GM21576 (cell line): ENCODE results near the gene SMIM17.

Experiments used
- ATAC-seq: cut with Tn5 transposase; IDR thresholded peaks from one replicate; pipeline ENCODE4 v1.9.1; 2021; ENCODE audit warnings: mild to moderate bottlenecking, moderate library complexity; ENCODE audit not compliant: unreplicated experiment

The SMIM17 gene

GRCh38 chr19:56642711-56643459 is at the start of gene SMIM17:
TSS of gene SMIM17 (plus strand) at chr19:56643159. CDS start at chr19:56645668, 2,509 bp downstream.
- no peak for ATAC-seq

GRCh38 chr19:56594446-56594782 is 48.5 kb upstream of the SMIM17 start:
- ATAC-seq: no peak

DNA sequence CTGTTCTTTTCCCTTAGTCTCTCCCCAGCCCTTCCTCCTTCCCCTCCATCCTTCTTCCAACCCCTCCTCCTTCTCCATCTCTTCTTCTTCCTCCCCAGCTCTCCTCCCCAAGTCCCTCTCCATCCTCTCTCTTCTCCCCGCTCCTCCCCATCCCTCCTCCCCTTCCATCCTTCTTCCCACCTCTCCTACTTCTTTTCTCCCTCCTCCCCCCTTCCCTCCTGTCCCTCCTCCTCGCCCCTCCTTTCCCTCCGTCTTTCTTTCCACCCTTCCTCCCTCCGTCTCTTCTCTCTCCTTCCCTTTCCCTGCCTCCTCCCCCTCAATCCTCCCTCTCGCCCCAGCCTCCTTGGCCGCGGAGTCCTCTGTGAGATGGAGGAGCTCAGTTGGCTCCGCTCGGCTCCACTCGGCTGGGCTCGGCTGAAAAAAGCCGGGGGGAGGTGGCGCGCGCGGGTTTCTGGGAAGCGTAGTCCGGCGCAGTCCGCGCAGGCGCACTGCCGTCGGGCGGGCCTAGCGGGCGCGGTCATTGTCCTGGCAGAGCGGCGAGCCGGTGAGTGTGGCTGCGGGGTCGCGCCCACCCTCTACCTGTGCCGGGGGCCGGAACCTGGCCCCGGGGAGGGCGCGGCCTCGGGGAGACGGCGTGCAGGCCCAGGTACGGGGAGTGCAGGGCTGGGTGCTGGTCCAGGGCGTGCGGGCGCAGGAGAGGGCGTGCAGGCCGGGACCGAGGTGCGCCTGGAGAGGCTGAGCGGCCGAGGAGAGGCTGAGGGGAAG is 48.0 kb upstream of the SMIM17 start, which contains the start of gene ZNF71:
TSS of gene ZNF71 (plus strand) at position 520 of the 765 bp plus-strand sequence. CDS start 6,257 bp downstream, outside the sequence.
- ATAC-seq: peak; percentile 84

DNA sequence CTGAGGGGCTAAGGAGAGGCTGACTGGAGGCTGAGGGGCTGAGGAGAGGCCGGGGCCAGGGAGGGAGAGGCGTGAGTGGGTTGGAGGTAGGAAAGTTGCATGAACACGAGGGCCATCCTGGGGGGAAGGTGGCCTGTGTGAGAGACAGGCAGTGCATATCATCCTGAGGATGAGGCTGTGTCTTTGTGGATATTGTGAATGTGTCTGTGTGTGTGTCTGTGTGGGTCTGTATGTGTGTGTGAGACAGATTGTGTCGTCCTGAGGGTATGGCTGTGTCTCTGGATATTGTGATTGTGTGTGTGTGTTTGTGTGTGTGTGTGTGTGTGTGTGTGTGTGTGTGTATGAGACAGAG is 47.4 kb upstream of the SMIM17 start:
- peak; percentile 17 for ATAC-seq

DNA sequence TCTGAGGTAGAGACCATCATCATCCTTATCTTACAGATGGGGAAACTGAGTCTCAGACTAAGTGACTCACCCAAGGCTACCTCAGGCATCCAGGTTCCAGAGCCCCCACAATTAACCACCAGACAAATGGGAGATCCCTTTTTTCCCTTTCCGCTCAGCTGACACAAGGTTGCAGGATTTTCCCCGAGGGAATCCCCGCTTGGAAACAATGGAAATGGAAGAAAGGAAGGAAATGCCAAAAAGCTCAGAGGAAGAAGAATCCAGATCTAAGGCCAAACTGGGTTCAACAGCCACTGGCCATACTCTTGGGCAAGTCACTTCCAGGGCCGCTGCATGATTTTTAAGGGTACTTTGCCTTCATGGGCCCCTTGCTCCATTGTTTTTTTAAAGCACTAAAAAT is 46.3 kb upstream of the SMIM17 start:
- ATAC-seq: no peak

GRCh38 chr19:56597696-56598095 is 45.3 kb upstream of the SMIM17 start:
- ATAC-seq: no peak

DNA sequence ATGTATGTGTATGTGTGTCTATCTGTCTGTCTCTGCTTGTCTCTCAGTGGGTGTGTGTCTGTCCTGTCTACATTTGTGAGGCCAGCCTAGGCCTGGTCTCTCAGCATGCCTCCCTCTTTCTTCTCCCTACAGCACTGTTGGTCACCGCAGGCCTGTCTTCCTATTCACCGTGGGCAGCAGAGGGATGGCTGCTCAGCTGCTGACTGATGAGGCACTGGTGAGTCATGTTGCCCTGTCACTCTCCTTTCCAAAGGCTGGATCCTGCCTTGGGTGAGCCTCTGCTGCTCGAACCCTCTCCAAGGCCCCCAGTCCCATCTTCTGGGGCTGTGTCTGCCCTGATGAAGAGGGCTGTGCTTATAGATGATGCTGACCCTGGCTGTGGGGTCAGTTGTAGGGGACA is 41.6 kb upstream of the SMIM17 start:
- no peak for ATAC-seq

DNA sequence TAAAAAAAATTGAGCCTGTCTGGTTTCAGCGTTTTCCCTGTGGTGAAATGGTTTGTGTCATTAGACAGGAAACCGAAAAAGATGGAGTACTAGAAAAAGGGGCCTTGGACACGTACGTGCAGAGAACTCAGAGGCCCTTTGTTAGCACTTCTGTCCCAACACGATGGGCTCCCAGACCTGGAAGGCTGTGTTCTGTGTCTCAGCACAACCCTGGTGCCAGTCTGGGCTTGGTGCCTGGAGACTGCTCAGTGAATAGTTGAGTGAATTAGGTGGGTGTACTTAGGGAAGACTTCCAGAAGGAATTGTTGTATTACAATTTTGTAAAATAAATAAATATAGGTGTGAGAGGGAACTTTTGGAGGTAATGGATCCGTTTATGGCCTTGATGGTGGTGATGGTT is 39.1 kb upstream of the SMIM17 start:
- ATAC-seq: no peak

DNA sequence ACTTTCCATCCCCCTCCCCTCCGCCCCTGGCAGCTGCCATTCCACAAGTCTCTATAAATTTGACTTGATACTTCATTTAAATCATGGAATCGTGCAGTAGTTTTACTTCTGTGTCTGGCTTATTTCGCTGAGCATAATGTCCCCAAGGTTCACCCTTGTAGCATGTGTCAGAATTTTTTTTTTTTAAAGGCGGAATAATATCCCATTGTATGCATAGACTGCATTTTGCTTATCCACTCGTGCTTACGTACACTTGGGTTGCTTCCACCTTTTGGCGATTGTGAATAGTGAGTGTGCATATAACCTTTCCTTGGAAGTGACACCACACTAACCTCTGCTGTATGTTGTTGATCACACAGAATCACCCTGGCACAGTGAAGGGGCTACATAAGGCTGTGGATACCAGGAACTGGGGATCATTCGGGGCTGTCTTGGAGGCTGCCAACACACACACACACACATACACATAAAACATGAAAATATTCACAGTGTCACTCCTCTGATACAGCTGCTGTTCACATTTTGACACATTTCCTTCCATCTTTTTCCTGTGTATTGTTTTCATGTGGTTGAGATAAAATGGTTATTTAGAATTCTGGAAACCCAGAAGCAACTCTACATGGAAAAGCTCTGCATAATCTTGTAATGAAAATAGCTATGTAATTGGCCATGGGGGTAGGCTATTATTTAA is 34.5 kb upstream of the SMIM17 start:
- no peak for ATAC-seq

DNA sequence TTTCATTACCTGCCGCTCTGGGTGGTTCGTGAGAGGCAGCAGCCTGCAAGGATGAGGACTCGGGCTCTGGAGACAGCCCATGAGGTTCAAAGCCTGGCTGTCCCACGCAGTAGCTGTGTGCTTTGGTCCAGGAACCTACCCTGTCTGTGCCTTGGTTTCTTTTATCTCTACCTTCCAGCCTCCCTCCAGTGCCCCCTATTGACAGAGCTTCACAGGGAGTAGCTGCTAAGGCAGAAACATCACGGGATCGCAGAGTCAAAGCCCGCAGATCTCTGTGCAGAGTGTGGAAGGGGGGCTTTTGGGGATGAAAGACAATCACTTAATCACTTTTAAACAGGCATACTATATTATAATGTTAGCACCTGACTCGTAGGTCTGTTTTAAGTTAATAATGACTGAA is 31.7 kb upstream of the SMIM17 start:
- ATAC-seq: no peak

- ATAC-seq: no peak
Observed at GRCh38 chr19:56612737-56613136, 30.2 kb upstream of the SMIM17 start.

GRCh38 chr19:56613639-56614038 is 29.3 kb upstream of the SMIM17 start:
- no peak for ATAC-seq

- ATAC-seq: no peak
Observed at GRCh38 chr19:56617531-56617930, 25.4 kb upstream of the SMIM17 start.

DNA sequence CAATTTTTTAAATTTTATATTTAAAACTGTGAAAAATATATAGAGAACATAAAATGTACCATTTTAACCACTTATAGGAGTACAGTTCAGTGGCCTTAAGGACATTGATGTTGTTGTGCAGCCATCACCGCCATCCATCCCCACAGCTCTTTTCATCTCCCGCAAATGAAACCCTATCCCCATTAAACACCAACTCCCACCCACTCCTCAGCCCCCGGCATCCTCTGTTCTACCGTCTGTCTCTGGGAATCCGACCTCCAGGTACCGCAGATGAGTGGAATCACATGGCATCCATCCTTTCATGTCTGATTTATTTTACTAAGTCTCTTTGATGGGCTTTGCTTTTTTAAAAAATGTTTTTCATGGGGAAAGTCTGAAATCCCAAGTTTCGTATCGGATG is 23.8 kb upstream of the SMIM17 start:
- no peak for ATAC-seq

DNA sequence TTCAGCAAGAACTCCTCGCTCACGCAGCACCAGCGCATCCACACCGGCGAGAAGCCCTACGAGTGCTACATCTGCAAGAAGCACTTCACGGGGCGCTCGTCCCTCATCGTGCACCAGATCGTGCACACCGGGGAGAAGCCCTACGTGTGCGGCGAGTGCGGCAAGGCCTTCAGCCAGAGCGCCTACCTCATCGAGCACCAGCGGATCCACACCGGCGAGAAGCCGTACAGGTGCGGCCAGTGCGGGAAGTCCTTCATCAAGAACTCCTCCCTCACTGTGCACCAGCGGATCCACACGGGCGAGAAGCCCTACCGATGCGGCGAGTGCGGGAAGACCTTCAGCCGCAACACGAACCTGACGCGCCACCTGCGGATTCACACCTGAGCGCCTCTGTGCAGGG is 20.6 kb upstream of the SMIM17 start:
- ATAC-seq: no peak

GRCh38 chr19:56623006-56623405 is 20.0 kb upstream of the SMIM17 start:
- ATAC-seq: no peak

GRCh38 chr19:56625708-56626107 is 17.3 kb upstream of the SMIM17 start:
- ATAC-seq: no peak

DNA sequence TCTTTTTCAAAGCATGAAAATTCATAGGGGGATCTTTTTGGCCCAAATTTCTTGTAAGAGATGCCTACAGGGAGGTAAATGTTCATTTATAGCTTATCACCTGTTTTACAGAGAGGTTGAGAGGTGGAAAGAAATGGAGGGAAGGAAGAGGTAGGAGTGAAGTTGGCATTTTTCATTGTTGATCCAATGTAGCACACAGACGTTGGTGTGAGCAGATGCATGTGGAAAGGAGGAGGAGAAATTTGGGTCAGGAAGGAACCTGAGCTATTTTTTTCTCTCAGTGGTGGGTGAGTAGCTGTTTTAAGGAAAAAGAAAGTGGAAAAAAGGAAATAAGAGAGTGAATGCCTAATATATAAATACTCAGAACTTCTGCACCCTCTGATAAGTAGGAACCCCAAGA is 9.9 kb upstream of the SMIM17 start:
- no peak for ATAC-seq

DNA sequence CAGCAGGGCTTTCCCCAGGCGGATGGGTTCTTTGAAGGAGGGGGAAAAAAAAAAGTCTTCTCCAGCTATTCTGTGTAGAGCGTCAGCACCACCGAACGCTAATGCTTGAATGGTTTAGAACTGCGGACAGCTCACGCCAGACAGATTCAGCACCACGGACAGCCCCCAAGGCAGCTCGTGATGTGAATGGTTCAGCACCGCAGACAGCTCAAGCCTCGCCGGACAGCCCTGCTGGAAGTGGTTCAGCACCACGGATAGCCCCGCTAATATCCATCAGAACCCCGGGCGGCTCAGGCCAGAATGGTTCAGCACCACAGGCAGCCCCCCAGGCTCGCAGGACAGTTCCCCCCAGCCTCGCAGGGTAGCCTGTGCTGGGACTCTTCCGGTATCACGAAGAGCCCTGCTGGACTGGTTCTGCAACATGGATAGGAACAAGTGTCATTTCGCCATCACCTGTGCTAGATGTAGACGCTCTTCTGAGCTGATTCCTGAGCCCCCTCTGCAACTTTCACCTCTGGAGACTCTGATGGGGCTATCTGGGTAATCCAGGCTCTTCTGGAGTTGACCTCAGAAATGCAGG is 4.9 kb upstream of the SMIM17 start:
- ATAC-seq: no peak

DNA sequence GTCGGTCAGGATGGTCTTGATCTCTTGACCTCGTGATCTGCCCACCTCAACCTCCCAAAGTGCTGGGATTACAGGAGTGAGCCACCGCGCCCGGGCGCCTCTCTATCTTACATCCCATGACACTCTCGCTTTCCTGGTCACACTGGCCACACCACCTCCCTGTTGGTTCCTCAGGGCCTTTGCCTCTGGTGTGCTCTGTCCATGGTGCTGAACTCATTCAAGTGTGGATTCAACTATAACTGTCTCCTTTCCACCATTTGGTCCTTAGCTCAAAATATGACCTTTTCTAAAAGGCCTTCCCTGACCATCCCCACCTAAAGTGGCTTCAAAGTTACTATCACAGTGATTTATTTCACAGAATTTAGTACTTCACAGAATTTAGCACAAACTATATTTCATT is 3.7 kb upstream of the SMIM17 start:
- no peak for ATAC-seq

DNA sequence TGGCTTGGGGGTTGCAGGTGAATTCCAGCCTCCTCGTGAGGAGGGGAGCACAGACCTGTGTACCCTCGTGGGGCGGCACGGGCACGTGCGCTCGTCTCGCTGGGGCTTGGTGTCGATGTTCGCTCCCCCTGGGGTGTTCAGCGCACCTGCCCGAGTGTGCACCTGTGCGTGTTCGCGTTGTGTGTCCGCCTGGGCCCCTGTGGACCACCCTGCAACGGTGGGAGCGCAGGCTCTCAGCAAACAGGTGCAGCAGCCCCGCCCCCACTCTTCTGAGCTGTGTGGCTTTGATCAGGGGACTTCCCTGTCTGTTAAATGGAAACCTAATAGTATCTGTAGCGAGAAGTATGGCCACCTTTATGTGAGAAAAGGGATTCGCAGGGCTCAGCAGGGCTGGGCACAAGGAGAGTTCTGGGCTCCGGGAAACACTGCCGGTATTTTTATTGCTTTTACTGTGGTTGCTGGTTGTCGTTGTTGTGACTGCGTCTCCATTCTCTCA is 549 bp downstream of the SMIM17 start:
- ATAC-seq: no peak
